AG10803 (cell line): ENCODE data around the gene TMPRSS2.
A peak's percentile ranks its signal among the peaks of the same experiment; 100 is the strongest.

Experiments
- DNase-seq: peaks from one replicate; pipeline ENCODE4 v3.0.0; 2010; ENCODE audit warnings: low read depth
- H3K4me3 ChIP-seq: 2 replicates; pipeline ENCODE4 v1.5.1; 2011; ENCODE audit warnings: mild to moderate bottlenecking, low read length, control low read depth
- CTCF ChIP-seq: conservative IDR thresholded peaks from 2 replicates; pipeline ENCODE4 v1.5.1; 2011; ENCODE audit warnings: mild to moderate bottlenecking, low read length, control low read depth, inconsistent platforms

Gene TMPRSS2

DNA sequence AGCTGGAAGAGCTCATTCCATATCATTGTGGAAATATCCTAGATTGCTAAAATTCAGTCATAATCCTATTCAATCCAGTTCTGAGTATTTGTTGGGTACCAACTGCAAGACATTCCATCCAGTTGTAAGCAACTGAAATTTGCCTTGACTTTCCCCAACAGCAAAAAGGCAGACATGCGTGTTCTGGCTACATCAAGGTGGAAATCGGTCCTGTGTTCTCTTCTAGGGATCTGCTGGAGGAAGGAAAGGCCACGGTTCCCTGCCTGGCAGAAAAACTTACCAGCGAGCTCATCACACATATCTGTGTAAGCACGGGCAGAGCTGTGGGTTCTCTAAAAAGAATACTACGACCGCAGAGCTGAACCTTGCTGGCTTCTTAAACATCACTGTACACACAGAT, 64.4 kb downstream of the TMPRSS2 start:
- no peak overlapping the region for H3K4me3 ChIP-seq
- no peak for DNase-seq
- no peak for TF ChIP-seq CTCF

- DNase-seq = peak; percentile 29
- no peak overlapping the region for H3K4me3 ChIP-seq
- TF ChIP-seq CTCF = no peak
These were observed 65.3 kb downstream of the TMPRSS2 start for GRCh38 chr21:41442481-41443186.

GRCh38 chr21:41441546-41441945, 66.4 kb downstream of the TMPRSS2 start:
- TF ChIP-seq CTCF = no peak
- no peak for DNase-seq
- no peak overlapping the region for H3K4me3 ChIP-seq

DNA sequence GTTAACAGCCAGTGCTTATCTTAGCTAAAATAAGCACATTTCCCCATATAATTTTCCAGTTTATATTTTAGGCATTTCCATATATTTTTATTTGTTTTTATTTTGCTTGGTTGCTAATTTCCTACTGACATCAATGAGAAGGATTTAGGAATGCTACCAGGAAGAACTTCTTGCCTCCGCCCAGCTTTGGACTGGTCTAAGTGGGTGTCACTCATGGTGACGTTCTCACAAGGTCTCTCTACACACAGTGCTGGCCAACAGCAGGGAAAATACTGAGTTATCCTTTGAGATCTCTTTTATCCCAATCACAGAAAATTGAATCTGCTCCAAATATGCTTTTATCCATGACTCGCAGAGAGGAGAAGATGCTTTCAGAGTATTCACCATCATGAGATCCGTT, 68.7 kb downstream of the TMPRSS2 start:
- no peak for DNase-seq
- H3K4me3 ChIP-seq = no peak overlapping the region
- no peak for TF ChIP-seq CTCF

- no peak for DNase-seq
- no peak for TF ChIP-seq CTCF
- H3K4me3 ChIP-seq = no peak overlapping the region
These were observed 69.4 kb downstream of the TMPRSS2 start for GRCh38 chr21:41438425-41439113.

GRCh38 chr21:41437729-41438128, 70.2 kb downstream of the TMPRSS2 start:
- H3K4me3 ChIP-seq = no peak overlapping the region
- DNase-seq = no peak
- no peak for TF ChIP-seq CTCF

GRCh38 chr21:41435706-41436105, 72.3 kb downstream of the TMPRSS2 start:
- no peak for DNase-seq
- no peak for TF ChIP-seq CTCF
- H3K4me3 ChIP-seq = no peak overlapping the region
